Parathyroid adenoma (tissue), 2 donors: ENCODE data around the gene FARSB.

ENCODE experiments used
- H2AFZ ChIP-seq: fragments of 300-600 bp; sonication (generic); one replicate; pipeline ENCODE4 v1.7.0; 2017; ENCODE audit warnings: antibody characterized with exemption, mild to moderate bottlenecking
- H3K27ac ChIP-seq: fragments of 300-600 bp; sonication (generic); one replicate; pipeline ENCODE4 v1.7.0; 2017
- H3K27me3 ChIP-seq: fragments of 300-600 bp; sonication (generic); one replicate; pipeline ENCODE4 v1.7.0; 2017; ENCODE audit warnings: low read length; ENCODE audit not compliant: control insufficient read depth, insufficient read depth
- H3K36me3 ChIP-seq: fragments of 300-600 bp; sonication (generic); one replicate; pipeline ENCODE4 v1.7.0; 2017; ENCODE audit warnings: low read length; ENCODE audit not compliant: control insufficient read depth, insufficient read depth
- H3K4me1 ChIP-seq: fragments of 300-600 bp; sonication (generic); one replicate; pipeline ENCODE4 v1.7.0; 2017; ENCODE audit warnings: control low read depth
- H3K4me2 ChIP-seq: fragments of 300-600 bp; sonication (generic); one replicate; pipeline ENCODE4 v1.7.0; 2017; ENCODE audit warnings: low read length
- H3K4me3 ChIP-seq: fragments of 300-600 bp; sonication (generic); one replicate; pipeline ENCODE4 v1.7.0; 2017; ENCODE audit warnings: low read depth, low read length
- H3K79me2 ChIP-seq: fragments of 300-600 bp; sonication (generic); one replicate; pipeline ENCODE4 v1.7.0; 2017; ENCODE audit warnings: control low read depth
- H3K9ac ChIP-seq: fragments of 300-600 bp; sonication (generic); one replicate; pipeline ENCODE4 v1.7.0; 2017; ENCODE audit warnings: mild to moderate bottlenecking
- H3K9me3 ChIP-seq: fragments of 300-600 bp; sonication (generic); one replicate; pipeline ENCODE4 v1.7.0; 2017; ENCODE audit warnings: low read length; ENCODE audit not compliant: control insufficient read depth
- CTCF ChIP-seq: fragments of 300-600 bp; sonication (generic); IDR thresholded peaks from one replicate; pipeline ENCODE4 v1.7.0; 2017; ENCODE audit warnings: antibody characterized with exemption, mild to moderate bottlenecking
- donor health status: primary hyperparathyroidism.

The FARSB gene

GRCh38 chr2:222606306-222606705 is 49.6 kb downstream of the FARSB start:
- TF ChIP-seq CTCF = no peak

GRCh38 chr2:222604749-222605515 is 51.0 kb downstream of the FARSB start:
- no peak for TF ChIP-seq CTCF
- Histone ChIP-seq H3K4me3 (no peak overlapping the region), H3K4me1 (no peaks in the 10 kb centered on the region), H3K36me3 (no peaks in the 10 kb centered on the region), H3K4me2 (no peak overlapping the region), H3K27ac (no peak overlapping the region), H2AFZ (no peak overlapping the region), H3K79me2 (no peaks in the 10 kb centered on the region), H3K9ac (no peak overlapping the region), H3K27me3 (no peaks in the 10 kb centered on the region), H3K9me3 (no peaks in the 10 kb centered on the region)

More at GRCh38 chr2:222606306-222606705, 49.6 kb downstream of the FARSB start:
- H3K27ac ChIP-seq = no peak overlapping the region
- no peak overlapping the region for H3K4me2 ChIP-seq
- H3K27me3 ChIP-seq = no peaks in the 10 kb centered on the region
- H3K4me1 ChIP-seq = no peaks in the 10 kb centered on the region
- no peaks in the 10 kb centered on the region for H3K79me2 ChIP-seq
- H3K9ac ChIP-seq = no peak overlapping the region
- H3K4me3 ChIP-seq = no peak overlapping the region
- H2AFZ ChIP-seq = no peak overlapping the region
- no peaks in the 10 kb centered on the region for H3K9me3 ChIP-seq
- no peaks in the 10 kb centered on the region for H3K36me3 ChIP-seq

GRCh38 chr2:222603501-222603900 is 52.4 kb downstream of the FARSB start:
- H3K4me2 ChIP-seq = no peak overlapping the region
- no peaks in the 10 kb centered on the region for H3K9me3 ChIP-seq
- H3K9ac ChIP-seq = no peak overlapping the region
- no peak for TF ChIP-seq CTCF
- H3K79me2 ChIP-seq = no peaks in the 10 kb centered on the region
- no peaks in the 10 kb centered on the region for H3K27me3 ChIP-seq
- no peak overlapping the region for H2AFZ ChIP-seq
- no peaks in the 10 kb centered on the region for H3K36me3 ChIP-seq
- H3K4me3 ChIP-seq = no peak overlapping the region
- H3K4me1 ChIP-seq = no peaks in the 10 kb centered on the region
- no peak overlapping the region for H3K27ac ChIP-seq

- Histone ChIP-seq H3K27me3 (no peaks in the 10 kb centered on the region), H3K9me3 (no peaks in the 10 kb centered on the region), H2AFZ (no peak overlapping the region), H3K79me2 (no peaks in the 10 kb centered on the region), H3K9ac (no peak overlapping the region), H3K4me2 (no peak overlapping the region), H3K27ac (no peak overlapping the region), H3K36me3 (no peaks in the 10 kb centered on the region), H3K4me3 (no peak overlapping the region), H3K4me1 (no peaks in the 10 kb centered on the region)
- TF ChIP-seq CTCF = no peak
Measured at GRCh38 chr2:222598611-222599010, 57.3 kb downstream of the FARSB start.

GRCh38 chr2:222595581-222595980 is 60.3 kb downstream of the FARSB start:
- no peak for TF ChIP-seq CTCF
- Histone ChIP-seq H3K4me2 (no peak overlapping the region), H3K36me3 (no peaks in the 10 kb centered on the region), H3K4me1 (no peaks in the 10 kb centered on the region), H3K27ac (no peak overlapping the region), H3K79me2 (no peaks in the 10 kb centered on the region), H3K9ac (no peak overlapping the region), H2AFZ (no peak overlapping the region), H3K4me3 (no peak overlapping the region), H3K27me3 (no peaks in the 10 kb centered on the region), H3K9me3 (no peaks in the 10 kb centered on the region)
